Chondrocyte (in vitro differentiated cells): Measurements from ENCODE around the gene PEX16. TPM values are rescaled to one million over a fixed set of nuclear protein-coding genes. Genes with fewer than 3 reads are reported as not detected.
"Not testable (repeated sequence)": the region's sequence is repeated elsewhere in the genome, so short reads cannot be mapped to it uniquely, and the experiment has no call there.

Experiments used
- DNase-seq: peaks from one replicate; pipeline ENCODE4 v3.0.0; 2021; ENCODE audit warnings: mixed read lengths, low spot score
- H3K27ac Mint-ChIP-seq: one replicate; pipeline ENCODE4 v1.8.0; 2021; ENCODE audit warnings: mild to moderate bottlenecking, moderate library complexity, mixed read lengths; ENCODE audit not compliant: unreplicated experiment
- H3K27me3 Mint-ChIP-seq: 2 replicates; pipeline ENCODE4 v1.8.0; 2021; ENCODE audit warnings: low read depth, mixed read lengths
- H3K36me3 Mint-ChIP-seq: 2 replicates; pipeline ENCODE4 v1.8.0; 2021; ENCODE audit warnings: low read depth, mixed read lengths
- H3K4me1 Mint-ChIP-seq: 2 replicates; pipeline ENCODE4 v1.8.0; 2021; ENCODE audit warnings: low read depth, mild to moderate bottlenecking, mixed read lengths
- H3K4me3 Mint-ChIP-seq: one replicate; pipeline ENCODE4 v1.8.0; 2021; ENCODE audit warnings: mild to moderate bottlenecking, moderate library complexity, mixed read lengths; ENCODE audit not compliant: unreplicated experiment
- H3K9me3 Mint-ChIP-seq: 2 replicates; pipeline ENCODE4 v1.8.0; 2021; ENCODE audit warnings: low read depth, mixed read lengths
- total RNA-seq: library from RNA; stranded (reverse); gene quantifications from 3 replicates; pipeline ENCODE4 v1.2.1, GENCODE V29; 2021
- TF ChIP-seq, protein P1 (sequence below): fragments of 200-600 bp; sonication (generic); IDR thresholded peaks from 2 replicates; pipeline ENCODE4 v1.5.0; 2021; ENCODE audit warnings: antibody characterized with exemption, mild to moderate bottlenecking, moderate library complexity

Gene PEX16
- total RNA-seq, 1 donor from 2014 or later = 17.5 TPM

DNA sequence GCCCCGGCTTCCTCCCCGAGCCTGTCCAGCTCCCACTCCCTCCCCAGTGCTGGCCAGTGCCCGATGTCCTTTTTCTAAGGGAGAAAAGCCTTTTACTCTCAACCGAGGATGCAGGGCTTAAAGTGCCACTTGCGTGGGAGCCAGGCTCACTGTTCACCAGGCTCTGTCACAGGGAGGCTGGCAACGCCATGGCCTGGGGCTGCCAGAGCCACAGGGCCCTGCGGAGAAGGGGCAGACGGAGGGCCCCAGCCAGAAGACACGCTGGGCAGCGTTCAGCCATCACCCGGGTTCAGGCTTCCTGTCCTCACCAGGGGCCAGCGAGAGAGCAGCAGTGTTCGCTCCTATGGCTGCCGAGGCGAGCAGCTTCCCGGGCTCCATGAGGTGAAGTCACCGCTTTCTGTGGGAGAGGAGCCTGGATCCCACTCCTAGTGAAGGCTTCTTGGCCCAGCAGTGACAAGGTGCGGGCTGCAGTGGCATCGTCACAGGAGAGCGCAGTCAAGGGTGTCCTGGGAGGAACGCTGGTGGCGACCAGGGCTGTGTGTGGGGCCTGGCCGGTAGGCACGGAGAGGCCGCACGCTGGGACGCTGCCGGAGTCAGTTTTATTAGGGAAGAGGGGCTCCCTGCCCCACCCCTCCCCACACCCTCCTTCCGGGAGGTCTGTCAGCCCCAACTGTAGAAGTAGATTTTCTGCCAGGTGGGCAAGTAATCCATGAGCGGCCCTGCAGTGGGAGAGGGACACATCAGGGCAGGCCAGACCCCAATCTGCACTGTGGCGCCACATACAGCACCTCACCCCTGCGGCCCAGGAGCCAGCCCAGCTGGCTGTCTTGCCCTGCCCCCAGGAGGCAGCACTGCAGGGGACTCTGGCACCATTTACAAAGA, 7.8 kb downstream of the PEX16 start:
- no peaks in the 10 kb centered on the region for H3K27me3 Mint-ChIP-seq
- H3K36me3 Mint-ChIP-seq = peaks cover 8% of the 10 kb centered on the region
- no peak for DNase-seq
- H3K27ac Mint-ChIP-seq = no peak overlapping the region
- no peaks in the 10 kb centered on the region for H3K4me1 Mint-ChIP-seq
- TF ChIP-seq, protein P1, sequence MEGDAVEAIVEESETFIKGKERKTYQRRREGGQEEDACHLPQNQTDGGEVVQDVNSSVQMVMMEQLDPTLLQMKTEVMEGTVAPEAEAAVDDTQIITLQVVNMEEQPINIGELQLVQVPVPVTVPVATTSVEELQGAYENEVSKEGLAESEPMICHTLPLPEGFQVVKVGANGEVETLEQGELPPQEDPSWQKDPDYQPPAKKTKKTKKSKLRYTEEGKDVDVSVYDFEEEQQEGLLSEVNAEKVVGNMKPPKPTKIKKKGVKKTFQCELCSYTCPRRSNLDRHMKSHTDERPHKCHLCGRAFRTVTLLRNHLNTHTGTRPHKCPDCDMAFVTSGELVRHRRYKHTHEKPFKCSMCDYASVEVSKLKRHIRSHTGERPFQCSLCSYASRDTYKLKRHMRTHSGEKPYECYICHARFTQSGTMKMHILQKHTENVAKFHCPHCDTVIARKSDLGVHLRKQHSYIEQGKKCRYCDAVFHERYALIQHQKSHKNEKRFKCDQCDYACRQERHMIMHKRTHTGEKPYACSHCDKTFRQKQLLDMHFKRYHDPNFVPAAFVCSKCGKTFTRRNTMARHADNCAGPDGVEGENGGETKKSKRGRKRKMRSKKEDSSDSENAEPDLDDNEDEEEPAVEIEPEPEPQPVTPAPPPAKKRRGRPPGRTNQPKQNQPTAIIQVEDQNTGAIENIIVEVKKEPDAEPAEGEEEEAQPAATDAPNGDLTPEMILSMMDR = no peak
- no peaks in the 10 kb centered on the region for H3K9me3 Mint-ChIP-seq
- H3K4me3 Mint-ChIP-seq = no peak overlapping the region

DNA sequence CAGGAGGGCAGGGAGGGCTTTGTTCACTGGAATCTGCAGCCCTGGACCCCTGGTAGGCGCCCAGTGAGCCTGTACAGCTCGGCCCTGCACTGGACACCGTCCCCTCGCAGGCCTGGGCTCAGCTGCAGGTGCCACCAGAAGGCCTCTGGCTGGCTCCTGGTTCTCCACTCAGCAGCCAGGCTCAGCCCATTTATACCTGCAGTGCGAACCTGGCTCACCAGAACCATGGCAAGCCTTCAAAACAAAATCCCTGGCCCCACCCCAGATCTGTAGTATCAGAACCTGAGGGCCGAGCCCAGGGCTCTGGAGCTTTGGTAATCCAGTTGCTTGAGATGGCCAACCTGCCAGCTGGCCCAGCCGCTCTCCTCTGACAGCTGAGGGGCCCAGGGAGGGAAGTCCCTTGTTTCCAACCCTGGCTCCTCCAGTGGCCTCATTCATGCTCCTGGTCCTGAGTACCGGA, 9.7 kb downstream of the PEX16 start:
- Mint-ChIP-seq H3K9me3 (no peaks in the 10 kb centered on the region), H3K27ac (no peak overlapping the region), H3K36me3 (peaks cover 6% of the 10 kb centered on the region), H3K27me3 (no peaks in the 10 kb centered on the region), H3K4me3 (no peak overlapping the region), H3K4me1 (no peaks in the 10 kb centered on the region)
- DNase-seq = no peak
- TF ChIP-seq, protein P1 = no peak

DNA sequence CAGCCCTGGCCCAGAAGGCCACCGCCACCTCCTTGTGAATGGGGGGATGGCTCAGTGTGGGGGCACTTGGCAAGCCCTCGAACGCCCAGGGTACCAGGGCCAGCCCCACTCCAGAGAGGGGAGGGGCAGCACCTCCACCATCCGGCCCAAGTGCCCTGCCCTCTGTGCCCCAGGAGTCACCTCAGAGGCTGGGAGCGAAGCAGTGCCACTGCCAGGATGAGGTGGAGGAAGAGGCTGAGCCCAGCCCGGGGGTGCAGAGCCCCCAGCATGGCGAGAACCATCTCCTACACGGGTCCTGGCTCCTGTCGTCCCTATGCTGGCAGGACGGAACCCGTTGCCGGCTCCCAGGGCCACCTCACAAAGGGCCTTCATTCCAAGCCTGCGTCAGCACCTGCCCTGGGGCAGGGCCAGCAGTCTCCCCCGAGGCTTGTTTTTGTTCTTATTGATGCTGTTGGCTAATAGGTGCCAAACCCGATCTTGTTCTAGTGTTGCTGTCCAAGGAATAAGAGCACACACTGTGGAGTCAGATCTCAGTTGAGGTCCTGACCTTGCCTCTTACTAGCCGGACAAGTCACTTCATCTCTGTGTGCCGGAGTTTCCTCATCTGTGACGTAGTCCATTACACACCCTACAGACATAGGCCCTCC, 10.6 kb downstream of the PEX16 start, which contains the start of gene FREY1:
FREY1 (minus strand) TSS at position 307 of the 647 bp plus-strand sequence; CDS start at position 281, 26 bp downstream.
- H3K4me3 Mint-ChIP-seq = no peak within 1 kb of the TSS
- TF ChIP-seq, protein P1 = no peak
- no peaks in the 10 kb centered on the region for H3K9me3 Mint-ChIP-seq
- no peaks in the 10 kb centered on the region for H3K27me3 Mint-ChIP-seq
- no peak within 1 kb of the TSS for H3K27ac Mint-ChIP-seq
- peaks cover 6% of the 10 kb centered on the region for H3K36me3 Mint-ChIP-seq
- DNase-seq = no peak
- no peaks in the 10 kb centered on the region for H3K4me1 Mint-ChIP-seq

GRCh38 chr11:45906096-45906682, 11.5 kb downstream of the PEX16 start:
- H3K4me3 Mint-ChIP-seq = no peak overlapping the region
- H3K4me1 Mint-ChIP-seq = no peaks in the 10 kb centered on the region
- H3K27me3 Mint-ChIP-seq = no peaks in the 10 kb centered on the region
- H3K9me3 Mint-ChIP-seq = no peaks in the 10 kb centered on the region
- H3K36me3 Mint-ChIP-seq = peaks cover 2% of the 10 kb centered on the region
- TF ChIP-seq, protein P1 = no peak
- no peak for DNase-seq
- H3K27ac Mint-ChIP-seq = no peak overlapping the region

DNA sequence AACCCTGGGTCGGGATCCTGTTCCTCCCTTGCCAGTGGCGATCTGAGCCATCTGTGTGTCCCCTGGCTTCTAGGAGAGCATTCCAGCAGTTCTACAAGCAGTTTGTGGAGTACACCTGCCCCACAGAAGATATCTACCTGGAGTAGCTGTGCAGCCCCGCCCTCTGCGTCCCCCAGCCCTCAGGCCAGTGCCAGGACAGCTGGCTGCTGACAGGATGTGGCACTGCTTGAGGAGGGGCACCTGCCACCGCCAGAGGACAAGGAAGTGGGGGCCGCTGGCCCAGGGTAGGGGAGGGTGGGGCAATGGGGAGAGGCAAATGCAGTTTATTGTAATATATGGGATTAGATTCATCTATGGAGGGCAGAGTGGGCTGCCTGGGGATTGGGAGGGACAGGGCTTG, 12.1 kb downstream of the PEX16 start:
- not testable (repeated sequence) for H3K9me3 Mint-ChIP-seq, H3K4me1 Mint-ChIP-seq, H3K27ac Mint-ChIP-seq, H3K27me3 Mint-ChIP-seq, DNase-seq, H3K4me3 Mint-ChIP-seq, H3K36me3 Mint-ChIP-seq
